Activated CD4-positive, alpha-beta T cell treated with anti-CD3 and anti-CD28 coated beads, Interleukin-10, Interleukin-2, amounts not matched to agents 100 ng/mL and 50 ng/mL, durations not matched to agents 16 hours and 8 hours (primary cell): Measurements from ENCODE around the gene ZMAT3.
"Not testable (repeated sequence)": the region's sequence is repeated elsewhere in the genome, so short reads cannot be mapped to it uniquely, and the experiment has no call there.

Experiments
- DNase-seq: peaks from one replicate; pipeline ENCODE4 v3.0.0-alpha.2; 2020

Gene ZMAT3

DNA sequence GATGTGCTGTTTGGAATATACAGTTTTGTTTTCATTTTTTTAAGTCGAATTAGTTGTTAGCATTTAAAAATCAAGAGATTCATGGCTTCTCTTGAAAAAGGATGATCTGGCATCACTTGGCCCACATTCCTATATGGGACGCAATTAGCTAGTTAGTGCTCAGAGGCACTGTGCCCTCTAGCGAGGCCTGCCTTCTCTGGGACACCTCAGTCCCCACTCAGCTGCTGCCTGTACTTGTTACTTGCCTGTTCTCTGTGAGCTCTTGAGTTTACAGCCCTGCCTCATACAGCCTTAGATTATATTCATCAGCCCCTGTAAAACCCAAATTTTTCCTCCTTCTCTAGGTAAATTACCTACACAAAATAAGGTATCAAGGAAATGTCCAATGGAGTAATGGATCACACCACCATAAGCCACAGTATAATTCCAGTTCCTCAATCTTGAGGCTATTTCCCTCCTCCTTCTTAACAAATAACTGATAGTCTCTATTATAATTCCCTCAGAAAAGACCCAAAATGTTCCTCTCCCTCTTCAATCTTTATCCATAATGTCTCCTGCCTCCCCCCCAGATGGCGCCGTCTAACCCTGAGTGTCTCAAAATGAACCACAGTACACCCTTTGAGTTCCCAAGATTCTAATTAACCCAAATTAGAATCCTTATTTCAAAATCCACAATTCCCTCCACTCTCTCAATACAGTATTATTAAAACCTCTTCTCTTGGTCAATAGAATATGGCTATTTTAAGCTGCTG is 2.7 kb downstream of the ZMAT3 start:
- DNase-seq: peak; percentile 31

DNA sequence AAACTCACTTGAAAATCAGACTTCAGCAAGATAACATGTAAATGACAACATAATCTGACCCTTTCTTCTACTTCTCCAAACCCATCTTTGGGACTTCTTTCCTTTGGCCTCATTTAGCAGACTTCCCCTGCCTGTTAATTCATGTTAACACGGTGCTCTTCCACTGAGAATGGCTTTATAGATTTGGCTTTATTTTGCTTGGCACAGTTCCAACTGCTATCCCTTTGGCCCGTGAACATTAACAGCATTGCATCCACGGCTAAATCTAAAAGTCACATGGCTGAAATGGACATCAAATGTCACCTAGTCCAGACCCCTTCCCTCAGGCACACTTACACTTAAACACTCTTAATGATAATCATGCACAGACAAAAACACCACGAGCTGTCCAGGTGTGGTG is 3.8 kb downstream of the ZMAT3 start:
- DNase-seq: no peak

- no peak for DNase-seq
These were observed 4.3 kb downstream of the ZMAT3 start for GRCh38 chr3:179067291-179067690.

- DNase-seq: no peak
These were observed 7.6 kb downstream of the ZMAT3 start for GRCh38 chr3:179063945-179064560.

GRCh38 chr3:179056326-179056725 is 15.3 kb downstream of the ZMAT3 start:
- no peak for DNase-seq

GRCh38 chr3:179054565-179054964 is 17.0 kb downstream of the ZMAT3 start:
- not testable (repeated sequence) for DNase-seq

DNA sequence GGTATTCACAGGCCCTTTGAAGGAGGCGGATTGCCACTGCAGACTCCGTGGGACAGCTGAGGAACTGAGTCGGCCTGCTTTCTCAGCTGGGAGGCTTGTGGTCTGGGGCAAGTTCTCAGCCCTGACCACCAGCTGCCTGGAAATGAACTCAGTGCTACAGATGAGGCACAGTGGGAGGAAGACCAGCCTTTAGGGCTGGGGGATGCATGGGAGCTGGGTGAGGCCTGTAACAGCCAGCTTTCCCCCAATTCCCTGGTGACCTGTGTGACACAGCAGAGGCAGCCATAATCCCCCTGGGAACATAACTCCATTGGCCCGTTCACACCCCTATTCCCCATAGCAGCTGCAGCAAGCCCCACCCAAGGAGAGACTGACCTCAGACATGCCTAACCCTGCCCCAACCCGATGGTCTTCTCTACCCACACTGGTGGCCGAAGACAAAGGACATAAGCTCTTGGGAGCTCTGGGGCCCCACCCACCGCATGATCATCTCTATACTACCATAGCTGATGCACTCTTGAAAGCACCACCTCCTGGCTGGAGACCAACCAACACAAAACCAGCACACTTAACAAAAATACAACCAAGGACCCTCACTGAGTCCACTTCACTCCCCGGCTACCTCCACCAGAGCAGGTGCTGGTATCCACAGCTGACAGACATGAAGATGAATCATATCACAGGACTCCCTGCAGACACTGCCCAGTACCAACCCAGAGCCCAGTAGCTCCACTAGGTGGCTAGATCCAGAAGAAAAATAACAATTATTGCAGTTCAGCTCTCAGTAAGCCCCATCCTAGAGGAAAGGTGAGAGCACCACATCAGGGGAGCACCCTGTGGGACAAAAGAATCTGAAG is 24.9 kb downstream of the ZMAT3 start:
- no peak for DNase-seq

GRCh38 chr3:179045719-179046402 is 25.7 kb downstream of the ZMAT3 start:
- no peak for DNase-seq

DNA sequence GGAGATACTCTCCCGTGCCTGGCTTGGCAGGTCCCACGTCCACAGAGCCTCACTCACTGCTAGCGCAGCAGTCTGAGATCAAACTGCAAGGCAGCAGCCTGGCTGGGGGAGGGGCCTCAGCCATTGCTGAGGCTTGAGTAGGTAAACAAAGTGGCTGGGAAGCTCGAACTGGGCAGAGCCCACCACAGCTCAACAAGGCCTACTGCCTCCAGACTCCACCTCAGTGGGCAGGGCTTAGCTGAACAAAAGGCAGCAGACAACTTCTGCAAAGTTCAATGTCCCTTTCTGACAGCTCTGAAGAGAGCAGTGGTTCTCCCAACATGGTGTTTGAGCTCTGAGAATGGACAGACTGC is 32.7 kb downstream of the ZMAT3 start:
- not testable (repeated sequence) for DNase-seq

DNA sequence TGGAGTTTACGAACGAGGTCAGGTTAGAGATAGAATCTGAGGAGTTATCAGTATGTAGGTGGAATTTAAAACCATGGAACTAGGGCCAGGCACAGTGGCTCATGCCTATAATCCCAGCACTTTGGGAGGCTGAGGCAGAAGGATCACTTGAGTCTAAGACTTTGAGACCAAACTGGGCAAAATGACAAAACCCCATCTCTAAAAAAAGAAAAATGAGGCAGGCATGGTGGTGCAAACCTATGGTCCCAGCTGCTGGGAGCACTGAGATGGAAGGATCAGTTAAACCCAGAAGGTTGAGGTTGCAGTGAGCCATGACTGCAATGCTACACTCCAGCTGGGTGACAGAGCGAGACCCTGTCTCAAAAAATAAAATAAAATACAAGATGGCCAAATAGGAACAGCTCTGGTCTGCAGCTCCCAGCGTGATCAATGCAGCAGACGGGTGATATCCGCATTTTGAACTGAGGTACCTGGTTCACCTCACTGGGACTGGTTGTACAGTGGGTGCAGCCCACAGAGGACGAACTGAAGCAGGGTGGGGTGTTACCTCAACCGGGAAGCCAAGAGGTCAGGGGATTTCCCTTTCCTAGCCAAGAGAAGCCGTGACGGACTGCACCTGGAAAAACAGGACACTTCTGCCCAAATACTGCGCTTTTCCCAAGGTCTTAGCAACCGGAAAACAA is 33.3 kb downstream of the ZMAT3 start:
- DNase-seq: no peak

DNA sequence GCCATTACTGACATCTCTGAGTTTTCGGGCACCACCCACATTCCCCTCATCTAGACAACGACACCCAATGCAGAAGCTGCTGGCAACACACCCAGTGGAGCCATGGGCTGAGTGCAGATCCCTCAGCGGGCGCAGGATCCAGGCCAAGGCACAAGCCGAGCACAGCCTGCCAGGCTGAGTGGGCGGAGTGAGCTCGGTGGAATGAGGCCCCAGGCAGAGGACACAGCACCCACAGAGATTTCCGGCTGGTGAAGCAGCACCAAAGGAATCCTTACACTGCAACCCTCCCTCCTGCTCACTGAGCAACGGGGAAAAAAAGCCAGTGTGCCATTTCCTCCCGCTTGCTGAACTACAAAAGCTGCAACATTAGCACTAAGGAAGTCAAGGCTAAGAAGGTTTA is 34.3 kb downstream of the ZMAT3 start:
- peak; percentile 76 for DNase-seq

DNA sequence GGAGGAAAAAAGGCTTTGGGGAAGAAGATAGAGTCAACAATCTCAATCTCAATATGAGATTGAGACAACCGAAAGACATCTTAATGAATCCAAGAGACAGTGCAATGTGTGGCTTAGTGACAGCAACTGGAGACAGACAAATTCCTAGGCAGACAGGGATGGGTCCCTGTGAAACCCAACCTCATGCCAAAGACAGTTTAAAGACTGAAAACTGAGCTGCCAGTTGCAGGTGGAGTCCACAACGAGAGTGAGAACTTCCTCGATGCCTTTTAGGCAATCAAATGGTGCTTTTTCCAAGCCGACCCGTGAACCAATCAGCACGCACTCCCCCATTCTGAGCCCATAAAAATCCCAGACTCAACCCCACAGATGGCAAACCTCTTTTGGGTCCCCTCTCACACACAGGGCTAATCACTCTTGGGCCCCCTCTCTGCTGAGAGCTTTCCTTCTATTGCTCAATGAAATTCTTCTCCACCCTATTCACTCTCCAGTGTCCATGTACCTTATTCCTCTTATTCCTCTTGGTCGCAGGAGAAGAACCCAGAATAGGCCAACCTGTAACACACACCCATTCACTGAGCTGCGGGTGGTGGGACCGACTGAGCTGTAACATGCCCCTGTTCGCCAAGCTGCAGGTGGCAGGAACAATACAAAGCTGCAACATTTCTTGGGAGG is 34.8 kb downstream of the ZMAT3 start:
- no peak for DNase-seq

GRCh38 chr3:179036226-179036625 is 35.4 kb downstream of the ZMAT3 start:
- no peak for DNase-seq

- DNase-seq: no peak
These were observed 36.4 kb downstream of the ZMAT3 start for GRCh38 chr3:179035232-179035631.

DNA sequence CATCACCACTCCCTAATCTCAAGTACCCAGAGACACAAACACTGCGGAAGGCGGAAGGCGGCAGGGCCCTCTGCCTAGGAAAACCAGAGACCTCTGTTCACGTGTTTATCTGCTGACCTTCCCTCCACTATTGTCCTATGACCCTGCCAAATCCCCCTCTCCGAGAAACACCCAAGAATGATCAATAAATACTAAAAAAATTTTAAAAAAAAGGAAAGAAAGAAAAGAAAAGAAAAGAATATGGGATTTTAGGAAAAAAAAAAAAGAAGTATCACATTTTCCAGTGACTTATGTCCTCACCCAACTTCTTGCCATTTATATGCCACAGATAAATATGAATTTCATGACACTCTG is 38.3 kb downstream of the ZMAT3 start:
- DNase-seq: not testable (repeated sequence)

- not testable (repeated sequence) for DNase-seq
These were observed 38.9 kb downstream of the ZMAT3 start for GRCh38 chr3:179032454-179033303.

DNA sequence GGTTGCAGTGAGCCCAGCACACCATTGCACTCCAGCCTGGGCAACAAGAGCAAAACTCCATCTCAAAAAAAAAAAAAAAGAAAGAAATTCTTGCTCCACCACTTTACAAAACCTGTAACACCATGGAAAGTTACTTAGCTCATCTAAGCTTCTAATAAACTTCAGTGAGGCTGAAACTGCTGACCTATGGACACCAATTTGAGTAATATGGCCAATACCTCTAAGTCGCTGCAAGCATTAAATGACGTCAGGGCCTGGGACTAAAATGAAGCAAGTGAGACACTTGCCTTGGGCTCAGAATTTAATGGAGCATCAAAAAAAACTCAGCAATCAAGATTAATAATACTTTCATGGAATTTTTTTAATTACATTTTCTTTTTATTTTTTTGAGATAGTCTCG is 42.5 kb downstream of the ZMAT3 start:
- DNase-seq: no peak

GRCh38 chr3:179028408-179028807 is 43.2 kb downstream of the ZMAT3 start:
- DNase-seq: no peak

DNA sequence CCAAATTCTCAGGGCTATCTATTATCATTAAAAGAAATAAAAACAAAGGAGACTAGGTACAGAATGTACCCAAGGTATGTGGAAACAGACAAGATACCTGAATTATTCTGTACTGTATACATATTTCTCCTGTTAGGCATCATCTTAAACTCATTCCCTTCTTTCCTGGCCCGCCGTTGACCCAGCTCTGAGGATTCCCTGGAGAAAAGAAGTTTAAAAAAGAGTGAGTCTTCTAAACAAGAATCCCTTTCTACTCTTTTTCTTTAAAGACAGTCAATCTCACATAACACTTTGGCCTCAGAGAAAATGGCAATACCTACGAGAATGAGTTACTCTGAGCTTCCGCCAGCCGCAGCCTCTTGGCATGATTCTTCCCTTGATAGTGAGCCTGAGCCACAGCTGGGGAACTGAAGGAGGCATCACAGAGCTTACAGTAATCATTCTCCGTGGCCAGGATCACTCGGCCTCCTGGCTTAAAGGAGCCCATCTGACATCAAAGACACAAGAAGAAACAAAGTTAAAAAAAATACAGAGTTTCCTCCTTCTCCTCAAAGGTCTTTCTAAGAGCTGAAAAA is 44.2 kb downstream of the ZMAT3 start:
- DNase-seq: no peak

DNA sequence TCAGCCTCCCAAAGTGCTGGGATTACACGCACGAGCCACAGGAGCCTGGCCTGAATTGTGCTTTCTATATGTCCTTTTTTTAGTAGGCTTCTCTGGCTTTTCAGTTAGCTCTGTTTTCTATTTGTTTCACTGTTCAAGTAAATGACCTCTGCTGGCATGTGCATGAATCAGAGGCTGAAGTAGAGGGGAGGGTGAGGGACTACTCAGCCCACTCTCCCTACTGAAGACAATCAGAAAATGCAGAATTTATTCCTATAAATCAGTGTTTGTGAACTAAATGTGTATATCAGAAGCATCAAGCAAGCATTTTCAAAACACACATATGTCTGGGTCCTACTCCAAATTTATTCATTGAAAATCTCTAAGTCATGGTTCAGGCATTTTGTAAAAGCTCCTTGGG is 45.0 kb downstream of the ZMAT3 start:
- DNase-seq: no peak
